Stomach (tissue), 4 donors: ENCODE measurements around the gene VAV3.

Experiments
- POLR2A ChIP-seq, 4 donors: fragments of 450-650 bp; IDR thresholded peaks; one replicate each; pipeline ENCODE4 v1.6.1; 2016; ENCODE audit warnings: antibody characterized with exemption in 4 of 4, control low read depth in 2 of 4, mild to moderate bottlenecking in 1 of 4, moderate library complexity in 1 of 4
- TF ChIP-seq, protein P1 (sequence below), 7 experiments: fragments of 450-650 bp in 4 of 7; fragments of 200-600 bp in 3 of 7; sonication (generic) in 3 of 7; IDR thresholded peaks; one replicate each; pipeline ENCODE4 v1.5.1; 2016 to 2019; ENCODE audit warnings: antibody characterized with exemption in 7 of 7, control low read depth in 2 of 7, mild to moderate bottlenecking in 1 of 7

DNA sequence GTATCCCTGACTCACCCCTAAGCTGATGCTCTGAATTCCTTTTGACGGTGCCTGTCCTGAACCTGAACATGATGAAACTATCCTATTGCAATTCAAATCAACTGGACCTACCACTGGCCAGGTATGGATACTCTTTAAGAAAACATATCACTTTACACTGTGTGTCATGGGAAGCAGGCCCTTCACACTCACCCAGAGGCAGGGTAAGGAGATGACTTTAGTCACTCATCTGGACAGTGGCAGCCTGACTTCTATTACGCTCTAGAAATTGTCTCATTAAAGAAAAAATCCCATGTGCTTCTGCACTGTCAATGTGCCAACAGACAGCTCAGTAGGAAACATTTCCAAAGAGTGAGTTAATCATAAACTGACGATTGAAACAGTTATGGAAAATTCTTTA is 94.3 kb downstream of the VAV3 start:
- no peak for TF ChIP-seq POLR2A (IDR thresholded peaks at IDR 0.05)
- TF ChIP-seq, protein P1, sequence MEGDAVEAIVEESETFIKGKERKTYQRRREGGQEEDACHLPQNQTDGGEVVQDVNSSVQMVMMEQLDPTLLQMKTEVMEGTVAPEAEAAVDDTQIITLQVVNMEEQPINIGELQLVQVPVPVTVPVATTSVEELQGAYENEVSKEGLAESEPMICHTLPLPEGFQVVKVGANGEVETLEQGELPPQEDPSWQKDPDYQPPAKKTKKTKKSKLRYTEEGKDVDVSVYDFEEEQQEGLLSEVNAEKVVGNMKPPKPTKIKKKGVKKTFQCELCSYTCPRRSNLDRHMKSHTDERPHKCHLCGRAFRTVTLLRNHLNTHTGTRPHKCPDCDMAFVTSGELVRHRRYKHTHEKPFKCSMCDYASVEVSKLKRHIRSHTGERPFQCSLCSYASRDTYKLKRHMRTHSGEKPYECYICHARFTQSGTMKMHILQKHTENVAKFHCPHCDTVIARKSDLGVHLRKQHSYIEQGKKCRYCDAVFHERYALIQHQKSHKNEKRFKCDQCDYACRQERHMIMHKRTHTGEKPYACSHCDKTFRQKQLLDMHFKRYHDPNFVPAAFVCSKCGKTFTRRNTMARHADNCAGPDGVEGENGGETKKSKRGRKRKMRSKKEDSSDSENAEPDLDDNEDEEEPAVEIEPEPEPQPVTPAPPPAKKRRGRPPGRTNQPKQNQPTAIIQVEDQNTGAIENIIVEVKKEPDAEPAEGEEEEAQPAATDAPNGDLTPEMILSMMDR (IDR thresholded peaks at IDR 0.05) = no peak
